K562 (cell line): ENCODE measurements around the gene GPR27. TPM values are rescaled to one million over a fixed set of nuclear protein-coding genes. Genes with fewer than 3 reads are reported as not detected.

ENCODE experiments used
- ATAC-seq: fragments of 200-7000 bp; cut with Tn5 transposase; 3 replicates; pipeline ENCODE4 v1.9.1; 2020; ENCODE audit warnings: moderate library complexity
- BruUV-seq: library from RNA; stranded (reverse); fragments of 400-500 nt; replicated peaks from 2 replicates; lab custom pipeline; 2021; lab: Mats Ljungman, UMichigan
- CTCF ChIA-PET: fragments of 300-600 bp; formaldehyde crosslinking; extraction: SDS; loops from one replicate; lab custom pipeline; 2021; ENCODE audit warnings: low intra/inter-chr PET ratio; lab: Yijun Ruan, JAX
- POLR2A ChIA-PET: fragments of 300-600, 350-650 bp; sonication (Branson Sonifier 250); formaldehyde crosslinking; extraction: SDS; loops from one replicate; lab custom pipeline; 2021; ENCODE audit warnings: antibody characterized with exemption, inconsistent platforms; lab: Yijun Ruan, JAX
- DNase-seq, 4 experiments: peaks; one replicate each; pipeline versions ENCODE4 v3.0.0 to v3.0.0-alpha.2; 2011 to 2018; ENCODE audit warnings: low spot score in 3 of 4, mixed read lengths in 3 of 4; ENCODE audit errors: extremely low read depth in 1 of 4
- FAIRE-seq: peaks from 2 replicates; lab custom pipeline; 2011; peaks lifted over from hg19 to GRCh38; lab: Jason Lieb, UNC
- H2AFZ ChIP-seq: 2 replicates; pipeline ENCODE4 v1.6.0; 2011; ENCODE audit warnings: low read depth, low read length, control low read depth, inconsistent platforms
- H3K27ac ChIP-seq: fragments of 200-600 bp; 3 replicates; pipeline ENCODE4 v1.8.0; 2011; ENCODE audit warnings: low read depth, mild to moderate bottlenecking, control low read depth, inconsistent platforms, low read length, moderate library complexity, mixed read lengths; ENCODE audit errors: extremely low read depth
- H3K27me3 ChIP-seq, 2 experiments: fragments of 300-600 bp in 1 of 2; 2 replicates in 1 of 2; 3 replicates in 1 of 2; pipeline versions ENCODE4 v1.6.0 to v1.8.0; 2011; ENCODE audit warnings: inconsistent platforms in 2 of 2, low read length in 2 of 2, mild to moderate bottlenecking in 1 of 2, mixed read lengths in 1 of 2, moderate library complexity in 1 of 2; ENCODE audit not compliant: control insufficient read depth in 2 of 2, insufficient read depth in 2 of 2
- H3K36me3 ChIP-seq: fragments of 300-600 bp; 3 replicates; pipeline ENCODE4 v1.8.0; 2011; ENCODE audit warnings: mild to moderate bottlenecking, low read length, inconsistent platforms; ENCODE audit not compliant: control insufficient read depth, insufficient read depth
- H3K4me1 ChIP-seq, 2 experiments: fragments of 200-600 bp in 1 of 2; replicated peaks in 1 of 2; 2 replicates in 1 of 2; 3 replicates in 1 of 2; pipeline versions ENCODE4 v1.5.1 to v1.8.0; 2011; ENCODE audit warnings: inconsistent platforms in 2 of 2, low read length in 2 of 2, mild to moderate bottlenecking in 1 of 2, mixed read lengths in 1 of 2, moderate library complexity in 1 of 2; ENCODE audit not compliant: control insufficient read depth in 2 of 2, insufficient read depth in 2 of 2
- H3K4me2 ChIP-seq: 2 replicates; pipeline ENCODE4 v1.6.1; 2011; ENCODE audit warnings: low read length, control low read depth, inconsistent platforms, mixed read lengths; ENCODE audit not compliant: insufficient read depth
- H3K4me3 ChIP-seq: fragments of 200-600 bp; sonication (generic), shearing (Covaris generic); 2 replicates; pipeline ENCODE4 v1.5.1; 2016; ENCODE audit warnings: control low read depth, inconsistent platforms
- H3K79me2 ChIP-seq: fragments of 200-600 bp; 3 replicates; pipeline ENCODE4 v1.8.0; 2011; ENCODE audit warnings: low read length, inconsistent platforms; ENCODE audit not compliant: control insufficient read depth, insufficient read depth
- H3K9ac ChIP-seq, 2 experiments: 2 replicates each; pipeline versions ENCODE4 v1.6.0 to v1.6.1; 2011; ENCODE audit warnings: low read depth in 2 of 2, low read length in 2 of 2, control low read depth in 1 of 2, inconsistent platforms in 1 of 2, mild to moderate bottlenecking in 1 of 2, mixed read lengths in 1 of 2; ENCODE audit not compliant: insufficient read depth in 1 of 2
- H3K9me1 ChIP-seq: one replicate; pipeline ENCODE4 v1.6.0; 2011; ENCODE audit warnings: inconsistent platforms, mild to moderate bottlenecking, low read length, moderate library complexity; ENCODE audit not compliant: control insufficient read depth, insufficient read depth
- H3K9me3 ChIP-seq: replicated peaks from 2 replicates; pipeline ENCODE4 v1.5.1; 2011; ENCODE audit warnings: low read depth, low read length, inconsistent platforms; ENCODE audit not compliant: control insufficient read depth, insufficient read depth
- H4K20me1 ChIP-seq: replicated peaks from 2 replicates; pipeline ENCODE4 v1.6.1; 2011; ENCODE audit warnings: low read length, inconsistent platforms, mixed read lengths; ENCODE audit not compliant: control insufficient read depth, insufficient read depth
- CTBP1 ChIP-seq: fragments of 450-650 bp; IDR thresholded peaks from 2 replicates; pipeline ENCODE4 v1.6.1; 2016; ENCODE audit warnings: borderline replicate concordance
- EP400 ChIP-seq: fragments of 450-650 bp; IDR thresholded peaks from 2 replicates; pipeline ENCODE4 v1.6.1; 2017; ENCODE audit warnings: antibody characterized with exemption, mild to moderate bottlenecking, moderate library complexity
- FOXP1 ChIP-seq: sonication (generic); formaldehyde crosslinking; IDR thresholded peaks from 2 replicates; pipeline ENCODE4 v1.8.0; 2022; ENCODE audit warnings: mild to moderate bottlenecking, missing genetic modification reagents
- MTA3 ChIP-seq: fragments of 450-650 bp; formaldehyde crosslinking; IDR thresholded peaks from 2 replicates; pipeline ENCODE4 v1.6.1; 2017; ENCODE audit warnings: mild to moderate bottlenecking, borderline replicate concordance
- NFATC3 ChIP-seq: fragments of 450-650 bp; IDR thresholded peaks from 2 replicates; pipeline ENCODE4 v1.6.1; 2017; ENCODE audit warnings: mild to moderate bottlenecking
- NUFIP1 ChIP-seq: fragments of 450-650 bp; IDR thresholded peaks from 2 replicates; pipeline ENCODE4 v1.6.1; 2018; ENCODE audit not compliant: partially characterized antibody
- POLR2G ChIP-seq: fragments of 200-400 bp; formaldehyde crosslinking; IDR thresholded peaks from 2 replicates; pipeline ENCODE4 v1.6.1; 2017; ENCODE audit warnings: low read depth, mild to moderate bottlenecking, antibody characterized with exemption, low read length, moderate library complexity
- TEAD1 ChIP-seq, 2 experiments: fragments of 450-650 bp in 1 of 2; sonication (generic) in 1 of 2; formaldehyde crosslinking; IDR thresholded peaks; 2 replicates each; pipeline versions ENCODE4 v1.4.0 to v1.8.0; 2020 to 2022; ENCODE audit warnings: mild to moderate bottlenecking in 2 of 2, missing genetic modification reagents in 1 of 2
- ZBTB1 ChIP-seq: sonication (generic); formaldehyde crosslinking; IDR thresholded peaks from 2 replicates; pipeline ENCODE4 v1.8.1; 2023; ENCODE audit warnings: missing genetic modification reagents, low read depth, mild to moderate bottlenecking, borderline replicate concordance
- ZC3H4 ChIP-seq: sonication (generic); formaldehyde crosslinking; IDR thresholded peaks from 2 replicates; pipeline ENCODE4 v1.9.0; 2021; ENCODE audit warnings: missing genetic modification reagents, borderline replicate concordance
- ZEB2 ChIP-seq: fragments of 450-650 bp; IDR thresholded peaks from 2 replicates; pipeline ENCODE4 v1.6.1; 2016
- ZFX ChIP-seq: sonication (generic); formaldehyde crosslinking; IDR thresholded peaks from 2 replicates; pipeline ENCODE4 v1.8.0; 2022; ENCODE audit warnings: mild to moderate bottlenecking, missing genetic modification reagents, moderate library complexity
- ZNF12 ChIP-seq: sonication (generic); formaldehyde crosslinking; IDR thresholded peaks from 2 replicates; pipeline ENCODE4 v1.4.0; 2020; ENCODE audit warnings: mild to moderate bottlenecking, missing genetic modification reagents
- ZNF212 ChIP-seq: fragments of 450-650 bp; formaldehyde crosslinking; IDR thresholded peaks from 2 replicates; pipeline ENCODE4 v1.4.0; 2020; ENCODE audit warnings: mild to moderate bottlenecking
- ZNF23 ChIP-seq: fragments of 250-450 bp; sonication (Bioruptor Pico); IDR thresholded peaks from 2 replicates; pipeline ENCODE4 v1.4.0; 2020; ENCODE audit warnings: mild to moderate bottlenecking
- ZNF639 ChIP-seq, 2 experiments: fragments of 200-800 bp in 1 of 2; sonication (Bioruptor generic) in 1 of 2; sonication (generic) in 1 of 2; formaldehyde crosslinking in 1 of 2; IDR thresholded peaks in 1 of 2; conservative IDR thresholded peaks in 1 of 2; 2 replicates each; pipeline versions ENCODE4 v1.5.0 to v1.6.1; 2016 to 2020; ENCODE audit warnings: missing compliant biosample characterization in 1 of 2, missing genetic modification characterization in 1 of 2, missing genetic modification reagents in 1 of 2
- ZNF717 ChIP-seq: fragments of 250-450 bp; sonication (Bioruptor Pico); IDR thresholded peaks from 2 replicates; pipeline ENCODE4 v1.5.0; 2021
- WGBS: fragments of 100-300 bp; shearing (Covaris generic); methylation state at CpG from one replicate; pipeline ENCODE4 v1.1.6; 2016; ENCODE audit warnings: low coverage, mixed read lengths; ENCODE audit not compliant: insufficient coverage; ENCODE audit errors: missing lambda C conversion rate; 5-methylcytosine and 5-hydroxymethylcytosine counted together
- in situ Hi-C: fragments of 300-500 bp; cut with MboI; formaldehyde crosslinking; loops from 4 replicates; pipeline ENCODE4 v1.15.0; 2018; ENCODE audit warnings: inconsistent platforms, mixed read lengths
- intact Hi-C: fragments of 100-400 bp; cut with micrococcal nuclease; formaldehyde crosslinking; loops from 2 replicates; pipeline ENCODE4 v1.14.2; 2022
- polyA plus RNA-seq, 8 experiments: library from polyadenylated mRNA; depleted of rRNA in 4 of 8; stranded (reverse) in 5 of 8; unstranded in 3 of 8; fragments of >200 nt; fragmentation: Nextera tagmentation in 2 of 8; fragmentation: Illumina TruSeq in 1 of 8; extraction: Ambion mirVana in 2 of 8; extraction: Trizol in 1 of 8; gene quantifications; 2 replicates each; pipeline versions ENCODE4 v1.2.1 to v1.2.3, GENCODE V29; 2011 to 2014; ENCODE audit warnings: inconsistent platforms in 1 of 8, missing spikeins in 1 of 8
- total RNA-seq, 7 experiments: library from RNA; depleted of rRNA in 6 of 7; stranded (reverse); fragments of >200 nt in 6 of 7; fragmentation: Illumina TruSeq in 2 of 7; extraction: Trizol in 2 of 7; gene quantifications; 2 replicates each; pipeline versions ENCODE4 v1.2.1 to v1.2.3, GENCODE V29; 2011 to 2021; ENCODE audit warnings: low replicate concordance in 1 of 7
- TF ChIP-seq, protein P1 (sequence below), 2 experiments: IDR thresholded peaks; 2 replicates each; pipeline ENCODE4 v1.6.1; 2012; ENCODE audit warnings: improper control_type of control experiment in 2 of 2, low read depth in 2 of 2, low read length in 2 of 2, borderline replicate concordance in 1 of 2

GPR27 gene
- total and polyA plus RNA-seq, 9 of the 15 experiments (the other 6 are each of a cell fraction or from before 2014, with no cell fraction given) = not detected

DNA sequence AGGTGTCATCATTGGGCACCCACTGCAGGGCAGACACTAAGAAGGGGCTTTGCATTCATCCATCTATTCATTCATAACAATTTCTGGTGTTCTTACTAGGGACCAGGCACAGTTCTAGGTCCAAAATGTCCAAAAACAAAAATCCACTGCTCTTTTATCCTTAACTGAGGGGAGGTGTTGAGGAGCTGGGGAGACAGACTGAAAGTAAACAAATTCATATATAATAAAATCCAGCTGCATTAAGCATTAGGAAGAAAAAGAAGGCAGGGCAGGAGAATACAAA lies 29.5 kb upstream of the GPR27 start (continued):
- TF ChIP-seq ZNF639 (CRISPR knock-in tag; conservative IDR thresholded peaks at IDR 0.05 in 1 of 2, IDR thresholded peaks at IDR 0.05 in 1 of 2) = no peak
- TF ChIP-seq, all 486 proteins: peak for 2

DNA sequence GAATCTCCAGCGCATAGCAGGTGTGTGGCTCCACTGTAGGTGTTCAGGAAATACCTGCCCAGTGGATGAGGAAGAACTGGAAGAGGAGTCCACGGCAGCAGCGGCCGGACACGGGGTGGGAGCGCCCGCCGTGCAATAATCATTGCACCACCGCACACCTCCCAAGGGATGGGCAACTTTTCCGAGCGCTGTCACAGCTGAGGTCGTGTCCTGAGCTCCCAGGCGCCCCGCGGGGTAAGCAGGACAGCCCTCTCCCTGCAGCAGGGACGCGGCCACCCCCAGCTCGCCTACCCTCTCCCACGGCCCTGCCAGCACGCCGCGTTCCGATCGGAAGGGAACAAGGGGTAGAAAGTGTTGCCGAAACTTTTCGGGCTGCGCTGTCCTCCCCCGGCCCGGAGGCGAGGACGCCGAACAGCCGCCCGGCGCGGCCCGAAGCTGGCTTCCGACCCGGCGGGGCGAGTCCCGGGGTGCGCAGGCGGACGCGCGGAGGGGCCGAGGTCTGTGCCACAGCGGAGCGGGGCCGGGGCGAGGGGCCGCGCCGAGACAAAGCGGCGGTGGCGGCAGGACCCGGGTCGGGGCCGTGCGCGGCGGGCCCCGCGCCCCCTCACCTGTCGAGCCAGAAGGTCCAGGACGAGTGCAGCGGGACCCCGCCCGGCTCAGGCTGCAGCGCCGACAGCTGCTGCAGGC lies 28.9 kb upstream of the GPR27 start:
- H3K9me3 ChIP-seq = no peaks in the 10 kb centered on the region
- in situ Hi-C loops = loop anchor here (25.0 kb wide), 1 partner anchor 1363 kb away; no protein-coding TSS in a partner anchor
- H4K20me1 ChIP-seq = no peaks in the 10 kb centered on the region
- no TSS peak for BruUV-seq
- no peaks in the 10 kb centered on the region for H3K79me2 ChIP-seq
- no peak overlapping the region for H3K27ac ChIP-seq
- 2% methylated on average over 32 of the region's 73 CpGs for WGBS
- H3K4me3 ChIP-seq = peak overlapping the region; percentile 57
- no peak for FAIRE-seq
- no peaks in the 10 kb centered on the region for H3K9me1 ChIP-seq
- H3K36me3 ChIP-seq = no peaks in the 10 kb centered on the region
- DNase-seq = peak in 2 of 4 experiments; percentile 26 to 30
- CTCF ChIA-PET = no interaction called here
- H3K4me2 ChIP-seq = peak overlapping the region; percentile 87
- peaks cover 12 to 28% of the 10 kb centered on the region in 2 experiments for H3K27me3 ChIP-seq
- POLR2A ChIA-PET = interaction anchor here (0.6 to 1.2 kb wide), 4 partner anchors 26 to 980 kb away, joined by 3 read pairs; no protein-coding TSS in a partner anchor
- peak overlapping the region; percentile 87 for H2AFZ ChIP-seq
- intact Hi-C loops = no loop called here
- peak overlapping the region; percentile 51 to 90; a peak in 3 of 4 replicates for H3K9ac ChIP-seq
- peaks cover 0 to 11% of the 10 kb centered on the region in 2 experiments; a peak in 3 of 5 replicates for H3K4me1 ChIP-seq
- peak; percentile 85 for ATAC-seq
- TF ChIP-seq ZNF23 (CRISPR knock-in tag) (no peak), NFATC3 (no peak), EP400 (no peak), TEAD1 (CRISPR knock-in tag; IDR thresholded peaks at IDR 0.05) (peak in 1 of 2 experiments; percentile 45; a peak in 1 of 4 replicates), ZBTB1 (CRISPR knock-in tag) (0 out of 2 replicates have a peak, but pooled peaks have one; percentile 58), ZNF717 (no peak), ZNF12 (CRISPR knock-in tag) (0 out of 2 replicates have a peak, but pooled peaks have one; percentile 32), ZC3H4 (CRISPR knock-in tag) (no peak), POLR2G (peak; percentile 39; the same call in 1 of the 2 replicates), ZEB2 (no peak), FOXP1 (CRISPR knock-in tag) (0 out of 2 replicates have a peak, but pooled peaks have one; percentile 66), ZNF212 (CRISPR knock-in tag) (no peak), MTA3 (no peak), NUFIP1 (no peak), ZFX (CRISPR knock-in tag) (peak; percentile 39), CTBP1 (peak; percentile 68; the same call in 1 of the 2 replicates)
- TF ChIP-seq, protein P1, sequence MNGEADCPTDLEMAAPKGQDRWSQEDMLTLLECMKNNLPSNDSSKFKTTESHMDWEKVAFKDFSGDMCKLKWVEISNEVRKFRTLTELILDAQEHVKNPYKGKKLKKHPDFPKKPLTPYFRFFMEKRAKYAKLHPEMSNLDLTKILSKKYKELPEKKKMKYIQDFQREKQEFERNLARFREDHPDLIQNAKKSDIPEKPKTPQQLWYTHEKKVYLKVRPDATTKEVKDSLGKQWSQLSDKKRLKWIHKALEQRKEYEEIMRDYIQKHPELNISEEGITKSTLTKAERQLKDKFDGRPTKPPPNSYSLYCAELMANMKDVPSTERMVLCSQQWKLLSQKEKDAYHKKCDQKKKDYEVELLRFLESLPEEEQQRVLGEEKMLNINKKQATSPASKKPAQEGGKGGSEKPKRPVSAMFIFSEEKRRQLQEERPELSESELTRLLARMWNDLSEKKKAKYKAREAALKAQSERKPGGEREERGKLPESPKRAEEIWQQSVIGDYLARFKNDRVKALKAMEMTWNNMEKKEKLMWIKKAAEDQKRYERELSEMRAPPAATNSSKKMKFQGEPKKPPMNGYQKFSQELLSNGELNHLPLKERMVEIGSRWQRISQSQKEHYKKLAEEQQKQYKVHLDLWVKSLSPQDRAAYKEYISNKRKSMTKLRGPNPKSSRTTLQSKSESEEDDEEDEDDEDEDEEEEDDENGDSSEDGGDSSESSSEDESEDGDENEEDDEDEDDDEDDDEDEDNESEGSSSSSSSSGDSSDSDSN (IDR thresholded peaks at IDR 0.05; ENCODE audit: borderline replicate concordance in 1 of 2, low read depth in 2 of 2, low read length in 2 of 2) = 0 out of 4 replicates have a peak, but pooled peaks of 1 of the 2 experiments have one; percentile 26
